Right atrium auricular region (tissue), 2 donors: Measurements from ENCODE around the gene HNRNPA1. TPM values are rescaled to one million over a fixed set of nuclear protein-coding genes. Genes with fewer than 3 reads are reported as not detected.

Experiments
- DNase-seq: peaks from one replicate; pipeline ENCODE4 v3.0.0-alpha.2; 2019; ENCODE audit warnings: low spot score
- H3K27ac ChIP-seq, 2 donors: fragments of 200-600 bp; sonication (generic); 1 replicate in 1 of 2; 2 replicates in 1 of 2; pipeline ENCODE4 v1.5.1; 2016 to 2019
- H3K27me3 ChIP-seq, 2 donors: fragments of 200-600 bp; sonication (generic); one replicate each; pipeline versions ENCODE4 v1.5.1 to v1.6.0; 2017 to 2019
- H3K36me3 ChIP-seq: fragments of 200-600 bp; sonication (generic); one replicate; pipeline ENCODE4 v1.5.1; 2016
- H3K4me1 ChIP-seq, 2 donors: fragments of 200-600 bp; sonication (generic); one replicate each; pipeline versions ENCODE4 v1.5.1 to v1.6.0; 2017 to 2019
- H3K4me3 ChIP-seq, 2 donors: fragments of 200-600 bp; sonication (generic); 1 replicate in 1 of 2; 2 replicates in 1 of 2; pipeline ENCODE4 v1.5.1; 2017 to 2019; ENCODE audit warnings: mild to moderate bottlenecking in 1 of 2, moderate library complexity in 1 of 2
- H3K9me3 ChIP-seq, 2 donors: fragments of 200-600 bp; sonication (generic); one replicate each; pipeline ENCODE4 v1.5.1; 2019
- total RNA-seq, 2 donors: library from RNA; depleted of rRNA; stranded (reverse); fragments of >200 nt; gene quantifications; one replicate each; pipeline ENCODE4 v1.1.0, GENCODE V29; 2016
- TF ChIP-seq, protein P1 (sequence below), 2 donors: fragments of 200-600 bp; sonication (generic); IDR thresholded peaks; one replicate each; pipeline ENCODE4 v1.5.1; 2019; ENCODE audit warnings: antibody characterized with exemption in 2 of 2

HNRNPA1 gene
- total RNA-seq, 2 donors from 2014 or later = 237 to 404 TPM

DNA sequence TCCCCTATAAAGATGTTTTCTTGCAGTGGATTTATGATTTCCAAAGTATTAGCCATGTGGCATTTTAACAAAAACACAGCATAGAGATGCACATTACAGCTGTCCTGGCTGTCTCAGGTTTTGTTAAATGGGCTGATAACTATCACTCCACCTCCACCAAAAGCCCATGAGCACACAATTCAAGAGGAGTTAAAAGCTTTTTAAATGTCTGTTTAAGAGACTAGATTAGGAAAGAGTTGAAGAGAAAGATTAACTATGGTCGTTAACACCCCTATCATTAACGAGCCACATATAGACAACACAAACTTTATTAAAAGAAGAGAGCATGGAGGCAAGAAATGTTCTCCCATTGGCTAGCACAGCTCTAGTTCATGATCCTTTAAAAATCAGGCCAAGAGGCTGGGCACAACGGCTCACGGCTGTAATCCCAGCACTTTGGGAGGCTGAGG is 15.1 kb upstream of the HNRNPA1 start:
- DNase-seq = no peak
- no peaks in the 10 kb centered on the region for H3K36me3 ChIP-seq
- H3K27me3 ChIP-seq = no peaks in the 10 kb centered on the region
- no peaks in the 10 kb centered on the region for H3K9me3 ChIP-seq
- TF ChIP-seq, protein P1, sequence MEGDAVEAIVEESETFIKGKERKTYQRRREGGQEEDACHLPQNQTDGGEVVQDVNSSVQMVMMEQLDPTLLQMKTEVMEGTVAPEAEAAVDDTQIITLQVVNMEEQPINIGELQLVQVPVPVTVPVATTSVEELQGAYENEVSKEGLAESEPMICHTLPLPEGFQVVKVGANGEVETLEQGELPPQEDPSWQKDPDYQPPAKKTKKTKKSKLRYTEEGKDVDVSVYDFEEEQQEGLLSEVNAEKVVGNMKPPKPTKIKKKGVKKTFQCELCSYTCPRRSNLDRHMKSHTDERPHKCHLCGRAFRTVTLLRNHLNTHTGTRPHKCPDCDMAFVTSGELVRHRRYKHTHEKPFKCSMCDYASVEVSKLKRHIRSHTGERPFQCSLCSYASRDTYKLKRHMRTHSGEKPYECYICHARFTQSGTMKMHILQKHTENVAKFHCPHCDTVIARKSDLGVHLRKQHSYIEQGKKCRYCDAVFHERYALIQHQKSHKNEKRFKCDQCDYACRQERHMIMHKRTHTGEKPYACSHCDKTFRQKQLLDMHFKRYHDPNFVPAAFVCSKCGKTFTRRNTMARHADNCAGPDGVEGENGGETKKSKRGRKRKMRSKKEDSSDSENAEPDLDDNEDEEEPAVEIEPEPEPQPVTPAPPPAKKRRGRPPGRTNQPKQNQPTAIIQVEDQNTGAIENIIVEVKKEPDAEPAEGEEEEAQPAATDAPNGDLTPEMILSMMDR (IDR thresholded peaks at IDR 0.05) = no peak
- H3K4me3 ChIP-seq = no peak overlapping the region
- H3K4me1 ChIP-seq = peaks cover 0 to 17% of the 10 kb centered on the region in 2 donors
- no peak overlapping the region for H3K27ac ChIP-seq

DNA sequence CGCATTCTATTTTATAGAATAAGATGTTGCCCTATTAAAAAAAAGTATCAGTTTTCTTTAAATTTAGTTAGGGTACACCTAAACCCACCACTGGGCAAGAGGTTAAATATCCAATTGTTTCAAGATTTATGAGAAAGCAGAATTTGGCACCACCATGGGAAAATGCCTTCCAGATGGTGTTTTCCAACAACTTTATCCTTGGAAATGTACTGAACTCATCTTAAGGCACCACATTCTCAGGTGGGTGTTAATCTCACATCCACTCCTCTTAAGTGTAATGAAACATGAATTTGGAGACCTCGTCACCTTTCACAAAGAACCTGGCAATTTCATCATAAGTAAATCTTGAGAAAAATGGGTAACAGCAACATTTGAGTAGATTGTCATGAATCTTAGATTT is 13.7 kb upstream of the HNRNPA1 start:
- no peak for DNase-seq
- H3K4me1 ChIP-seq = peaks cover 0 to 10% of the 10 kb centered on the region in 2 donors
- H3K27ac ChIP-seq = no peak overlapping the region
- no peaks in the 10 kb centered on the region for H3K36me3 ChIP-seq
- H3K27me3 ChIP-seq = no peaks in the 10 kb centered on the region
- TF ChIP-seq, protein P1 (IDR thresholded peaks at IDR 0.05) = no peak
- H3K4me3 ChIP-seq = no peak overlapping the region
- H3K9me3 ChIP-seq = no peaks in the 10 kb centered on the region

DNA sequence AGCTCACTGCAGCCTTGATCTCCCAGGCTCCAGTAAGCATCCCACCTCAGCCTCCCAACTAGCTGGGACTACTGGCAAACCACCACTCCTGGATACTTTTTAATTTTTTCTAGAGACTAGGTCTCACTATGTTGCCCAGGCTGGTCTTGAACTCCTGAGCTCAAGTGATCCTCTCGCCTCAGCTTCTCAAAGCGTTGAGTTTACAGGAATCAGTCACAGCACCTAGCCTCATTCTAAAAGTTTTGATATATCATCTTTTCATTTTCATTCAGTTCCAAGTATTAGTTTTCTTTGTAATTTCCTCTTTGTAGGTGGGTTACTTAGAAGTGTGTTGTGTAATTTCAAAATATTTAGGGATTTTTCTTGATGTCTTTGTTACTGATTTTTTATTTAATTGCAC is 10.2 kb upstream of the HNRNPA1 start:
- no peaks in the 10 kb centered on the region for H3K27me3 ChIP-seq

DNA sequence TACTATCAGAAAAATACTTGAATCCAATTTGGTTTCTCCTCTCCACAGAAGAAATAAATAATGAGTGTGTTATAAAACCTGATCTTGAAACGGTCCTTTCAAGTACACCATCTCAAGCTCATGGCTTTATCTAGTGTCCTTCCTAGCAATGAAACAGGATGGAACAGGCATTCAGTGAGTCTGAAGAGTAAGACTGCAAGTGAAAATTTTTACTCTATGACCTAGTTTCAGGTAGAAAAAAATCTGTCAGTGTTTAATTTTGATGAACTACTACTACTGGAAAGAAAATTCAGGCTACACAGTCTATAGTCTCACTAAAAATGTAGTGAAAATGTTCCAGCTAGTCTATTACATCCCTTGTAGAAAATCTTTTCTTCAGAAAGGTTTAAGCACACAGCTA is 8.3 kb upstream of the HNRNPA1 start:
- H3K9me3 ChIP-seq = no peaks in the 10 kb centered on the region
- DNase-seq = no peak
- TF ChIP-seq, protein P1 (IDR thresholded peaks at IDR 0.05) = no peak
- peaks cover 0 to 6% of the 10 kb centered on the region in 2 donors for H3K4me1 ChIP-seq
- H3K27ac ChIP-seq = no peak overlapping the region
- H3K36me3 ChIP-seq = no peaks in the 10 kb centered on the region
- H3K4me3 ChIP-seq = no peak overlapping the region
- no peaks in the 10 kb centered on the region for H3K27me3 ChIP-seq

More for the DNA sequence above, 10.2 kb upstream of the HNRNPA1 start:
- Histone ChIP-seq H3K36me3 (no peaks in the 10 kb centered on the region), H3K27ac (no peak overlapping the region), H3K9me3 (no peaks in the 10 kb centered on the region), H3K4me3 (no peak overlapping the region), H3K4me1 (no peaks in the 10 kb centered on the region)
- DNase-seq = no peak
- TF ChIP-seq, protein P1 (IDR thresholded peaks at IDR 0.05) = no peak

DNA sequence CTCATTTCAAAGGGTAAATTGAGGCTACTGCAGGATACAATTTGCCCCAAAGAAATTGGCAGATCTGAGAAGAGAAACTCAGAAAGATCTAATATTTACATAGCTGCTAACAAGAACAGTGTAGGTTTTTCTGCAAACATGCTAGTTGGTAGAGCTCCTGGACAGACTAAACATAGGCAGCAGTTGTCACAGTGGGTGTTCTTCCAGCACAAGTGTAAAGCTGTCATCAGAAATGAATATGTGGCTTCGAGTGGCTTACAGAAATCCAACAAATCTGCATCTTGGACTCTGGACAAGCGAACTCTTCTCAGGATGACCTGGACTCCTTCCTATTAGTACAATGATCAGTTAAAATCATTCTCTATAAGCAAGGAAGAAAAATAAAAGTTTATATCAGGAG is 6.5 kb upstream of the HNRNPA1 start:
- Histone ChIP-seq H3K36me3 (no peaks in the 10 kb centered on the region), H3K27ac (peak overlapping the region; percentile 8 to 36)

More for the DNA sequence above, 6.5 kb upstream of the HNRNPA1 start:
- Histone ChIP-seq H3K4me1 (peaks cover 0 to 23% of the 10 kb centered on the region in 2 donors), H3K9me3 (no peaks in the 10 kb centered on the region), H3K4me3 (no peak overlapping the region), H3K27me3 (no peaks in the 10 kb centered on the region)
- TF ChIP-seq, protein P1 (IDR thresholded peaks at IDR 0.05) = no peak
- no peak for DNase-seq
